Parathyroid adenoma (tissue), 2 donors: ENCODE data around the gene SGIP1.

ENCODE experiments used
- H2AFZ ChIP-seq: fragments of 300-600 bp; sonication (generic); one replicate; pipeline ENCODE4 v1.7.0; 2017; ENCODE audit warnings: antibody characterized with exemption, mild to moderate bottlenecking
- H3K27ac ChIP-seq: fragments of 300-600 bp; sonication (generic); one replicate; pipeline ENCODE4 v1.7.0; 2017
- H3K27me3 ChIP-seq: fragments of 300-600 bp; sonication (generic); one replicate; pipeline ENCODE4 v1.7.0; 2017; ENCODE audit warnings: low read length; ENCODE audit not compliant: control insufficient read depth, insufficient read depth
- H3K36me3 ChIP-seq: fragments of 300-600 bp; sonication (generic); one replicate; pipeline ENCODE4 v1.7.0; 2017; ENCODE audit warnings: low read length; ENCODE audit not compliant: control insufficient read depth, insufficient read depth
- H3K4me1 ChIP-seq: fragments of 300-600 bp; sonication (generic); one replicate; pipeline ENCODE4 v1.7.0; 2017; ENCODE audit warnings: control low read depth
- H3K4me2 ChIP-seq: fragments of 300-600 bp; sonication (generic); one replicate; pipeline ENCODE4 v1.7.0; 2017; ENCODE audit warnings: low read length
- H3K4me3 ChIP-seq: fragments of 300-600 bp; sonication (generic); one replicate; pipeline ENCODE4 v1.7.0; 2017; ENCODE audit warnings: low read depth, low read length
- H3K79me2 ChIP-seq: fragments of 300-600 bp; sonication (generic); one replicate; pipeline ENCODE4 v1.7.0; 2017; ENCODE audit warnings: control low read depth
- H3K9ac ChIP-seq: fragments of 300-600 bp; sonication (generic); one replicate; pipeline ENCODE4 v1.7.0; 2017; ENCODE audit warnings: mild to moderate bottlenecking
- H3K9me3 ChIP-seq: fragments of 300-600 bp; sonication (generic); one replicate; pipeline ENCODE4 v1.7.0; 2017; ENCODE audit warnings: low read length; ENCODE audit not compliant: control insufficient read depth
- CTCF ChIP-seq: fragments of 300-600 bp; sonication (generic); IDR thresholded peaks from one replicate; pipeline ENCODE4 v1.7.0; 2017; ENCODE audit warnings: antibody characterized with exemption, mild to moderate bottlenecking
- donor health status: primary hyperparathyroidism.

The SGIP1 gene

DNA sequence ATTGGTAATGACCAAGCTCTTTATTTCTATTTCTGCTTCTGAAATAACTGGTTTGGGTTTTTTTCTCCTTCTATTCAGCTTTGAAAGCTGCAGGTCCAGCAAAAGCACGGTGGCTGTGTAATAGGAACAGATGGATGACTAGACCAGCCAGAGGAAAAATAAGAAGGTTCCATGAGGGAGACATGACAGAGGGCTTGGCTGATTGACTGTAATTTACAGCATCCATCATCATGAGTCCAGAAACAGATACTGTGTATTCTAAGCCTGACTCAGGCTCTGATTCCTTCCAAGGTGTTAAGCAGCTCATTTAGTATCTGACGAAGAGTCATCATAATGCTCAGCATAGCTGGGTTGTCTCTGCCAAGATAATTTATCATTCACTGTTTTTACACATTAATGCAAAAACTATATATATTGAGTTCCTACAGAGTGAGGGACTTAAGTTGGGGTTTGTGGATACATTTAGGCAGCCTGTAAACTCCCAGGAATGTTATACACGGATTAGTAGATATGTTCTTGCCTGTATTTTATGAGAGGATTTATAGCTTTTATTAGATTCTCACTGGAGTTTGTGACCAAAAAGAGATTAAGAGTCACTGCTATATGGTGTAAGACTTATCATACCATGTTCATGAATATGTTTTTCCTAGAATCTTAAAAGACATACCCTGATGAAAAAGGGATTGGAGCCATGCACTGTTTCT is 72.6 kb downstream of the SGIP1 start:
- H3K9ac ChIP-seq = no peak overlapping the region
- H3K4me1 ChIP-seq = no peaks in the 10 kb centered on the region
- no peaks in the 10 kb centered on the region for H3K9me3 ChIP-seq
- no peak overlapping the region for H3K4me3 ChIP-seq
- H3K36me3 ChIP-seq = no peaks in the 10 kb centered on the region
- TF ChIP-seq CTCF = no peak
- no peak overlapping the region for H2AFZ ChIP-seq
- no peaks in the 10 kb centered on the region for H3K27me3 ChIP-seq
- H3K27ac ChIP-seq = no peak overlapping the region
- no peak overlapping the region for H3K4me2 ChIP-seq
- no peaks in the 10 kb centered on the region for H3K79me2 ChIP-seq

- Histone ChIP-seq H3K36me3 (no peaks in the 10 kb centered on the region), H3K4me2 (no peak overlapping the region), H3K4me1 (no peaks in the 10 kb centered on the region), H3K4me3 (no peak overlapping the region), H3K79me2 (no peaks in the 10 kb centered on the region), H3K9ac (no peak overlapping the region), H3K27ac (no peak overlapping the region), H3K27me3 (no peaks in the 10 kb centered on the region), H3K9me3 (no peaks in the 10 kb centered on the region), H2AFZ (no peak overlapping the region)
- TF ChIP-seq CTCF = no peak
Measured at GRCh38 chr1:66607458-66607857, 73.5 kb downstream of the SGIP1 start.

DNA sequence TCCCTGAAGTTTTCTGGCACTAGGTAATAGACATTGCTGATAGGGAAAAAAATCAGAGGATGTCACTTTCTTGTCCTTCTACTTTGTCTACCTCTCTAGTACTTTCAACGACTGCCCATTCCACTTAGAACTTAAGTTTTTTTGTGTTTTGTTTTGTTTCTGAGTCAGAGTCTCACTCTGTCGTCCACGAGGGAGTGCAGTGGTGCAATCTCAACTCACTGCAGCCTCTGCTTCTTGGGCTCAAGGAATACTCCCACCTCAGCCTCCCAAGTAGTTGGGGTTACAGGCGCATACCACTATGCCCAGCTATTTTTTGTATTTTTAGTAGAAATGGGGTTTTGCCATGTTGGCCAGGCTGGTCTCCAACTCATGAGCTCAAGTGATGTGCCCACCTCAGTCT is 79.2 kb downstream of the SGIP1 start:
- H3K27ac ChIP-seq = no peak overlapping the region
- no peak overlapping the region for H2AFZ ChIP-seq
- H3K9ac ChIP-seq = no peak overlapping the region
- no peaks in the 10 kb centered on the region for H3K36me3 ChIP-seq
- no peak overlapping the region for H3K4me3 ChIP-seq
- no peaks in the 10 kb centered on the region for H3K79me2 ChIP-seq
- no peaks in the 10 kb centered on the region for H3K4me1 ChIP-seq
- H3K27me3 ChIP-seq = no peaks in the 10 kb centered on the region
- H3K9me3 ChIP-seq = no peaks in the 10 kb centered on the region
- no peak overlapping the region for H3K4me2 ChIP-seq
- no peak for TF ChIP-seq CTCF

DNA sequence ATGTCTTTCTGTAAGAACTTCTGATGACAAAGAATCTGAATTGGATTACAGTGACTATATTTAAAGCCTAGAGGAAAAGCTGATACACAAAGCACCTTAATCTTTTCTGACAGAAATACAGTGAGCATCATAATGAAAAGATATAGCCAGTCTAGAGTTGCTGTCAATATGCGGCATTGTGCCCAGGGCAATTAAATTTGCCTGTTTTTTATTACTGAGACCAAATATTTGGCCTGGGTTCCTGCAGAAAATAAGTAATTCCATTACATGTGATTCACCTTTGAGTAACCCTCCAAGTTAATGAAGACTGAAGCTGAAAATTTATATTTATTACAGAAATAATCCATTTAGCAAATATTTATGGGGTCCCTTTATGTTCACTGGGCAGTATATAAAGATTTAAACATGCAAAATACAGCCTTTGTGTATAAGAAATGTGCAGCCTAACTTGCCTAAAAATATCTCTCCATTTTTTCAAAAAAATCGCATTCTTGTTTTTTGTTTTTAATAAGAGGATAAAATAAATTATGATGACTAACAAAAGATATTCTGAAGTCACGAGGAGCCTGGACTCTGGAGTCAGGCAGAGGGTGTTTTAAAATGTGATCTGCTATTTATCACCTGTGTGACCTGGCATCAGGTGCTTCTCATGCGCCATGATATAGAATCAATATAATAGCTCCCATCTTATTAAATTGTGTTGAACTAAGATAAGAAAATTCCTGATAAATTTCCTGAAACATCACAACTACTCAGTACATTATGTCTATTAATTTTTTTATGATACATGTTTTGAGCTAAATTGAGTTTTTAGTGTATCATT is 83.6 kb downstream of the SGIP1 start:
- no peaks in the 10 kb centered on the region for H3K79me2 ChIP-seq
- no peak overlapping the region for H3K4me2 ChIP-seq
- H3K36me3 ChIP-seq = no peaks in the 10 kb centered on the region
- no peak overlapping the region for H3K4me3 ChIP-seq
- no peak overlapping the region for H2AFZ ChIP-seq
- no peak overlapping the region for H3K9ac ChIP-seq
- TF ChIP-seq CTCF = no peak
- H3K9me3 ChIP-seq = no peaks in the 10 kb centered on the region
- no peaks in the 10 kb centered on the region for H3K4me1 ChIP-seq
- no peak overlapping the region for H3K27ac ChIP-seq
- H3K27me3 ChIP-seq = no peaks in the 10 kb centered on the region
